Vagina (tissue), 2 donors: ENCODE measurements around the gene ABCA7.

Source experiments
- POLR2A ChIP-seq, 2 donors: fragments of 450-650 bp; IDR thresholded peaks; one replicate each; pipeline ENCODE4 v1.6.1; 2017; ENCODE audit warnings: antibody characterized with exemption in 2 of 2, mild to moderate bottlenecking in 2 of 2, moderate library complexity in 2 of 2
- POLR2AphosphoS5 ChIP-seq, 2 donors: sonication (generic); formaldehyde crosslinking; IDR thresholded peaks; one replicate each; pipeline ENCODE4 v1.9.0; 2017; ENCODE audit warnings: antibody characterized with exemption in 2 of 2, mild to moderate bottlenecking in 2 of 2, low read depth in 1 of 2; ENCODE audit not compliant: insufficient read depth in 1 of 2
- TF ChIP-seq, protein P1 (sequence below), 3 experiments: fragments of 450-650 bp in 2 of 3; fragments of 200-600 bp in 1 of 3; sonication (generic) in 1 of 3; IDR thresholded peaks; one replicate each; pipeline ENCODE4 v1.5.1; 2017 to 2019; ENCODE audit warnings: antibody characterized with exemption in 3 of 3, mild to moderate bottlenecking in 2 of 3, moderate library complexity in 2 of 3

DNA sequence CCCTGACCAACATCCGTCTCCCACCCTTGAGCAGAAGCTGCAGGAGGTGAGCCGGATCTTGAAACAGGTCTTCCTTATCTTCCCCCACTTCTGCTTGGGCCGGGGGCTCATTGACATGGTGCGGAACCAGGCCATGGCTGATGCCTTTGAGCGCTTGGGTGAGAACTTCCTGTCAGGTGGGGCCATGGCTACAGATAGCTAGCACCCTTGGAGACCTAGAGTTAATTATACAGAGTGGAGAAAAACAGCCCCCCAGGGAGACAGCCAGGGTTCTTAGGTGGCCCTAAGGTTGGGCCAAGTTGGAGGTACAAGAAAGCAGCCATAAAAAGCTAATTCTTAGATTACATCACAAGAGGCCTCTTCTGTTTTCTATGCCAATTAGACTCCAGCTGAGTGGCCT, 18.2 kb downstream of the ABCA7 start:
- TF ChIP-seq POLR2A (IDR thresholded peaks at IDR 0.05): no peak
- TF ChIP-seq, protein P1, sequence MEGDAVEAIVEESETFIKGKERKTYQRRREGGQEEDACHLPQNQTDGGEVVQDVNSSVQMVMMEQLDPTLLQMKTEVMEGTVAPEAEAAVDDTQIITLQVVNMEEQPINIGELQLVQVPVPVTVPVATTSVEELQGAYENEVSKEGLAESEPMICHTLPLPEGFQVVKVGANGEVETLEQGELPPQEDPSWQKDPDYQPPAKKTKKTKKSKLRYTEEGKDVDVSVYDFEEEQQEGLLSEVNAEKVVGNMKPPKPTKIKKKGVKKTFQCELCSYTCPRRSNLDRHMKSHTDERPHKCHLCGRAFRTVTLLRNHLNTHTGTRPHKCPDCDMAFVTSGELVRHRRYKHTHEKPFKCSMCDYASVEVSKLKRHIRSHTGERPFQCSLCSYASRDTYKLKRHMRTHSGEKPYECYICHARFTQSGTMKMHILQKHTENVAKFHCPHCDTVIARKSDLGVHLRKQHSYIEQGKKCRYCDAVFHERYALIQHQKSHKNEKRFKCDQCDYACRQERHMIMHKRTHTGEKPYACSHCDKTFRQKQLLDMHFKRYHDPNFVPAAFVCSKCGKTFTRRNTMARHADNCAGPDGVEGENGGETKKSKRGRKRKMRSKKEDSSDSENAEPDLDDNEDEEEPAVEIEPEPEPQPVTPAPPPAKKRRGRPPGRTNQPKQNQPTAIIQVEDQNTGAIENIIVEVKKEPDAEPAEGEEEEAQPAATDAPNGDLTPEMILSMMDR (IDR thresholded peaks at IDR 0.05): no peak
- TF ChIP-seq POLR2AphosphoS5 (IDR thresholded peaks at IDR 0.05; ENCODE audit: insufficient read depth in 1 of 2, low read depth in 1 of 2): no peak
